Fibroblast of skin of left quadriceps (primary cell): ENCODE data around the gene TPD52L2.
A peak's percentile ranks its signal among the peaks of the same experiment; 100 is the strongest.
"Not testable (repeated sequence)": the region's sequence is repeated elsewhere in the genome, so short reads cannot be mapped to it uniquely, and the experiment has no call there.

Experiments
- DNase-seq, 2 experiments: peaks; one replicate each; pipeline ENCODE4 v3.0.0-alpha.2; 2013; ENCODE audit warnings: low read depth in 2 of 2

Gene TPD52L2

GRCh38 chr20:63878899-63879663 is 14.0 kb downstream of the TPD52L2 start:
- DNase-seq: no peak

- DNase-seq: not testable (repeated sequence)
Measured at GRCh38 chr20:63880901-63881300, 15.8 kb downstream of the TPD52L2 start.

GRCh38 chr20:63881451-63882226 is 16.6 kb downstream of the TPD52L2 start:
- no peak for DNase-seq

DNA sequence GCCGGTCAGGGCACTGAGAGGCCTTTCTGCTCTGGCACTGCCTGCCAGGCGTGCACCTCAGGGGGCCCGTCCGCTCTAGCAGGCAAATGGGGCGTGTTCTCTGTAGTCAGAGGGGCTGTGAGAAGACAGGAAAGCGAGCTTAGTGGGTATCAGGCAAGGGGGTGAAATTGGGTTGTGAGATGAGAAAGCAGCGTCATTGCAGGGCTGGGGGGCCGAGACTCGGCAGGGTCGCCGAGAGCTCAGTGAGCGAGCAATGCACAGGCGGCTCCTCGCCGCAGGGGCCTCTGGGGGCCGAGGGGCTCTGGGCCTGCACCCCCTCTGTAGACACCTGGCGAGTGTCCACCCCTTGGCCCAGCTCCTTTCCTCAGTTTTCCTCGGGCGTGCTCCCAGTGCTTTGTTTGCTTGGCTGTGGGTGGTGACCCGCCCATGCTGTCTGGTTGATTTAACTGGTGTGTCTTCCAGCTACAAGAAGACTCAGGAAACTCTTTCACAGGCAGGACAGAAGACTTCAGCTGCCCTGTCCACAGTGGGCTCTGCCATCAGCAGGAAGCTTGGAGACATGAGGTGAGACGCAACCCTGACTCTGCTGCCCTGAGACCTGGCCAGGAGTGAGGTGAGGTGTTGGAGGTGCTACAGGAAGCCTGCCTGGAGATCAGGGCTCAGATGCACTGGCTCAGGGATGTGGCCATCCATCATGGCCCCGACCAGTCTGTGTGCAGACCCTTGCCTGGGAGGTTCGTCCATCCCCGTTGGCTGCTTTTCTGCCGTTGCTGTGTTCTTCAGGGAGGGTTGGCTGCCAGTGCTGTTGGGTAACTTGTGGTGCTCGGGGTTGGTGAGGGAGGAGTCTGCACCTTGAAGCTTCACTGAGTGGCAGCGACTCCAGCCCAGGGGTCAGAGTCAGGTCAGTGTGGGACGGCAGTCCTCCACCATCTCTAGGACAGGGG is 17.5 kb downstream of the TPD52L2 start:
- no peak for DNase-seq

- no peak for DNase-seq
Measured at GRCh38 chr20:63883201-63883593, 18.1 kb downstream of the TPD52L2 start.

DNA sequence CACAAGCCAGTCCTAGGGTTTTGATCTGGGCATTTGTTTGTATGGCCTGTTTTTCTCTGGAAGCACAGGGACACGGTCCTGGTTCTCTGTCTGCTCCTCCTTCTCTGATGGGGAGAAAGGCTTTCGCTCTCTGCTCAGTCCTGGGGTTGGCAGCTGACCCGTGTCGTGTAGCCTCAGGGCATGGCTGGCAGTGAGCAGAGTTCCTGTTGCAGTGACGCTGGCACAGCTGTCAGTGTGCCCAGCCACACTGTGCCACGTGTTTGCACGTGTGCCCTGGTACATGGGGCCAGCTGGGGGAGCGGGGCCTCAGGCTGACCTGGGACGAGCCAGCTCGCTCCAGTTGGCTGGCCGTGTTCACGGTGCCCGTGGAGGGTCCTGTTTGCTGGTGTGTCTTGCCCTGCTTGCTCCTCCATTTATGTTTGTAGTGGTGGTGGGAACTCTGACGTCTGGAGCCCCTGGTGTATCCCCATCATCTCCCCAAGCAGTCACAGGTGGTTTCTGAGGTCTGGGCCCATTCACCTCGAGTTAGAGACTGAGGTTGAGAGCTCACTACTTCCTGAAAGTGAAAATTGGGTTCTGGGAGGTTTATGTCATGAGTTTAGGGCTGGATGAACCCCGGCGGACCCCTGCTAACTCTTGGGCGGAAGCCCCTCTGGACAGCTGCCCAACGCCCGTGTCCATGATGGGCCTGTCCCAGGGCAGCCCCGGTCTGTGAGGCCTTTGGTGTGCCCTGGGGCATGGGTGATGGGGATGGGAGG is 19.6 kb downstream of the TPD52L2 start:
- DNase-seq: no peak

GRCh38 chr20:63885264-63886053 is 20.4 kb downstream of the TPD52L2 start:
- no peak for DNase-seq

DNA sequence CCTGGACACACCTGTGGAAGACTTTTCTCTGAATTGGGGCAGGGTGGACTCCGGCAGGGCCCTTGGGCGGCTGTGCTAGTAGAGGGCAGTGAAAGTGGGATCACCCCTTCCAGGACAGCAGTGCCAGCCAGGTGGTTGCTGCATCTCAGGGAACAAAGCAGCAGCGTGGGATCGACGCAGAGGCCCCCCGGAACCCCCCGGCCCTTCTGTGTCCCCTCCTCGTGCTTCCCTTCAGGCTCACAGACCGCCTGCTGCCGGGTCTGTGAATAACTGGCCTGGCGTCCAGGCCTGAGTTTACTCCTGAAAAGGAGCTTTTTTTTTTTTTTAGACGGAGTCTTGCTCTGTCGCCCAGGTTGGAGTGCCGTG is 21.0 kb downstream of the TPD52L2 start:
- DNase-seq: no peak

DNA sequence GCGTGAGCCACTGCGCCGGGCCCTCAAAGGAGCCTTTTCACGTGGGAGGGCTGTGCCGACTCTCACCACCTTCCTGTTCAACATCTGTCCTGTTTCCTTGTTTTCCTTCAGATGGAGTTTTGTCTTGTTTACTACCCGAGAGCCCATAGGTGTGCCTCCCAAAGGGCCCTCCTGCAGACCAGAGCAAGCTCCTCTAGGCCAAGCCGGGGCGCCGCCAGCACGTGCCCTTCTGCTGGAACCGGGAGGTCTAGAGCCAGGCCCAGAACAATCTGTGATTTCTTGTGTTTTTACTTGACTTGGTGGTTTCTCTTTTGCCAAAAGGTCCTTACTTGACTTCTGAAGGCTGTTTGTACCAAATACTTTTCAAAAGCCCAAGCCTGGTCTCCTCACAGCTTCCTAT is 21.9 kb downstream of the TPD52L2 start:
- no peak for DNase-seq

- no peak for DNase-seq
Measured at GRCh38 chr20:63889241-63890200, 24.5 kb downstream of the TPD52L2 start.

DNA sequence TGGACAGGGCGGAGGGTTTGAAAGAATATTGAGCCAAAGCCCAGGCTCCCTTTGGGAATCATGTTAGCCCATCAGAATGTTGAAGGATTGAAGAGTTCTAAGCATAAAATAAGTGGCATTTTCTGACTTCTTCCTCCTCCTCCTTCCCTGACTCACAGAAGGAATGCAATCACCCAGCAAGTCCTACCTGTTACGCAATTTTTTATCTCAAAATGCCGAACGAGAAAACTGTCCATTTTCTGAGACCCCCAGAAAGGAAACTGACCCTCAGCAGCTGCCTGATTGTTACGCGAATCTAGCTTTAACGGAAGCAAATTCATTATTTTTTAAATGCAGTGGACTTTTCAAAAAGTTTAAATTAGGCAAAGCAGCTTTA is 25.1 kb downstream of the TPD52L2 start:
- DNase-seq: no peak

DNA sequence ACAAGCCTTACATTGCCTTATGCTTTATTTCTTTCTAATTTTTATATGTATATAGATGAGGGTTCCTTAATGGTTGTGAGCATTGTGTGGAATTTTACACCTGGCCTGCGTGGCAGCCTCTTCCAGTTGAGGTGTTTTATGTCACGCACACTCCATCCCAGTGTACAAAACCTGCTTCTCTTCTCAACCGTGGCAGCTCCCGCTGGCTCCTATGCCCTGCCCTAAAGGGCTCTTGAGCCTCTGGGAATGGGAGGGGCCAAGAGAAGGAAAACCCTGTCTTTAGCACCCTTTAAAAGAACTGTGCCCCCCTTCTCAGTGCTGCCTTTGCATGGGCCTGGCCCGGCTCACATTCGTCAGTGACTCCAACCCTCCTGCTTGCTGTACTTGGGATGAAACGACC is 25.5 kb downstream of the TPD52L2 start:
- DNase-seq: no peak

GRCh38 chr20:63891061-63892002 is 26.3 kb downstream of the TPD52L2 start:
- no peak for DNase-seq

GRCh38 chr20:63892402-63892801 is 27.3 kb downstream of the TPD52L2 start:
- DNase-seq: no peak

GRCh38 chr20:63893999-63894357 is 28.9 kb downstream of the TPD52L2 start:
- DNase-seq: no peak

DNA sequence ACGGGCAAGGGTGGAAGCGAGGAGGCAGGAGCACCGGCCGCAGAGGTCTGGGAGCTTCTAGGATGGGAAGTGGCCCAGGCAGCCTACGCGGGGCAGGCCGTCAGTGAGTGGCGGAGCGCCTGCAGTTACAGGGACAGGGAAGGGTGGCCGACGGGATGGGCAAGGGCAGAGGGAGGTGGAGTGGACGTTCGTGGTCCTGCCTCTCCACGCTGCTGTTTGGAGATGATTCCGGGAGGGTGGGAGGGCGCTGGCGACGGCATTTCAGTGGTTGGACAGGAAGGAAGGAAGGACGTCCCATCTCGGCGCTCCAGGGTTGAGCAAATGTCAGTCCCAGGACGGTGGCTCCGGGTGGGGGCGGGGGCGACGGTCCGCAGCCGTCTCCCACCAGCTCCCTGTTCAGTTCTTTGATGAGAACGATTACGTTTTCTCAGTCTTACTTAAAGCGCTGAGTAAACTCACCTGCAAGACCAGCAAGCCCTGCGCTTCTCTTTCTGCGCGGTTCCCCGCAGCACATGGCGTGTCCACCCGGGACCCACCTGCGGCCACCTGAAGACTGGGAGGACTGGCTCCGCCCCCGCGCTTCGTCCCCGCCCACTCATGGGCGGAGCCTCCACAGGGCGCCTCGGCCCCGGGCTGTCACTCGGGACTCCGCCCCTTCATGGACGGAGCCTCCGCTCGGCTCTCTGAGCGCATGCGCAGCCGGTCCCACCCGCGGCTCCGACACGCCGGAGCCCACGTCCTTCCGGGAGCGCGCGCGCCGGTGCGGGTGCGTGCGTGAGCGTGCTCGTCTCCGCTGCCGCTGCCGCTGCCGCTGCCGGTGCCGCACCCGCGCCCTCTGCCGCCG is 29.5 kb downstream of the TPD52L2 start, which contains the start of gene DNAJC5:
TSS of gene DNAJC5 (plus strand) at position 769 of the 844 bp plus-strand sequence. CDS start 33,220 bp downstream, outside the sequence.
- peak; percentile 83 for DNase-seq

DNA sequence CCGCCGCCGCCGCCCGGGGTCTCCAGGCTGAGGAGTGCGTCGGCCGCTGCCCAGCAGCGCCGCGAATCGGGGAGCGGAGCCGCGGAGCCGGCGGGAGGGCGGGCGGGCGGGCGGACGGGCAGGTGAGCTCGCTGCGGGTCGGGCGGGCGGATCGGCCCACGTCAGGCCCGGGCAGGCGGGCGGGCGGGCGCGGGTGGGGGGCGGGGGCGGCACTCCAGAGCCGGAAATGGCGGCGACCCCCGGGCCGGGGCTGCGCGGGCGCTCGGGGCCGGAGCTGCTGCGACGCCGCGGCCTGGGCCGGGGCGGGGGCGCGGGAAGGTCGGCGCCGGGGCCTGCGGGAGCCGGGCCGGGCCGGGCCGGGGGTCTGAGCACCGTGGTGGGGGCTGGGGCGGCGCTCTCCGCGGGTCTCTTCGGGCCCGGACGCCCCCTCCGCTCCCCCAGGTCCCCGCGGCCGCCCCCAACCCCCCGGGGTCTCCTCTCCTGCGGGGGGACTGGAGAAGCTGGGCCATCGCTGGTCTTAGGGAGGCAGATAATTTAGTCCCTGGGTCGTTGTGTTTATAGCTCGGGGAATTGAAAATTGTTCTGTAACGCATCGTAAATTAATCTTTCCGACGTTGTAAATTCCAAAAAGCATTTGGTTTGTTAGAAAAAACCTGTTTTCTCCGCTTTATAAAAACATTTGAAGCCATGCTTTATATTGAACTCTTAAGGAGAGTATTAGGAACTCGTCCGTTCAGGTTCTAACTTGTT is 30.3 kb downstream of the TPD52L2 start:
- no peak for DNase-seq
